ENCODE data around the gene PAFAH1B1.

Gene PAFAH1B1

GRCh38 chr17:2690165-2691068, 97.0 kb downstream of the PAFAH1B1 start:
- Histone ChIP-seq H4K20me1 (ENCODE audit: insufficient read depth, low read length) (no peaks in the 10 kb centered on the region), H3K9ac (ENCODE audit: low read length) (no peak overlapping the region), H3K9me3 (ENCODE audit: insufficient read depth, low read length) (no peaks in the 10 kb centered on the region), H3K4me2 (ENCODE audit: low read length) (no peak overlapping the region), H3K4me3 (ENCODE audit: low read length) (no peak overlapping the region), H2AFZ (ENCODE audit: low read depth, low read length) (no peak overlapping the region), H3K27me3 (ENCODE audit: low read depth, low read length) (no peaks in the 10 kb centered on the region), H3K36me3 (replicated peaks; ENCODE audit: low read depth, low read length) (peaks cover 5% of the 10 kb centered on the region), H3K79me2 (ENCODE audit: low read length) (no peaks in the 10 kb centered on the region), H3K27ac (ENCODE audit: low read length) (no peak overlapping the region), H3K4me1 (ENCODE audit: low read length) (no peaks in the 10 kb centered on the region)
- TF ChIP-seq CTCF (IDR thresholded peaks at IDR 0.05; ENCODE audit: low read depth, low read length) (no peak), EZH2phosphoT487 (IDR thresholded peaks at IDR 0.05; ENCODE audit: low read depth) (no peak)

- H3K36me3 ChIP-seq (replicated peaks; ENCODE audit: low read depth, low read length) = peaks cover 5% of the 10 kb centered on the region
- TF ChIP-seq CTCF (IDR thresholded peaks at IDR 0.05; ENCODE audit: low read depth, low read length) = no peak
- TF ChIP-seq EZH2phosphoT487 (IDR thresholded peaks at IDR 0.05; ENCODE audit: low read depth) = no peak
- no peaks in the 10 kb centered on the region for H3K9me3 ChIP-seq (ENCODE audit: insufficient read depth, low read length)
- H3K79me2 ChIP-seq (ENCODE audit: low read length) = no peaks in the 10 kb centered on the region
- H3K4me3 ChIP-seq (ENCODE audit: low read length) = no peak overlapping the region
- no peaks in the 10 kb centered on the region for H3K27me3 ChIP-seq (ENCODE audit: low read depth, low read length)
- no peak overlapping the region for H2AFZ ChIP-seq (ENCODE audit: low read depth, low read length)
- H3K9ac ChIP-seq (ENCODE audit: low read length) = no peak overlapping the region
- no peaks in the 10 kb centered on the region for H3K4me1 ChIP-seq (ENCODE audit: low read length)
- no peak overlapping the region for H3K4me2 ChIP-seq (ENCODE audit: low read length)
- H3K27ac ChIP-seq (ENCODE audit: low read length) = no peak overlapping the region
- H4K20me1 ChIP-seq (ENCODE audit: insufficient read depth, low read length) = no peaks in the 10 kb centered on the region
Observed at GRCh38 chr17:2691069-2691871, 97.8 kb downstream of the PAFAH1B1 start.

- Histone ChIP-seq H3K79me2 (ENCODE audit: low read length) (no peaks in the 10 kb centered on the region), H4K20me1 (ENCODE audit: insufficient read depth, low read length) (no peaks in the 10 kb centered on the region), H3K36me3 (replicated peaks; ENCODE audit: low read depth, low read length) (peaks cover 9% of the 10 kb centered on the region), H3K4me1 (ENCODE audit: low read length) (no peaks in the 10 kb centered on the region), H3K4me2 (ENCODE audit: low read length) (no peak overlapping the region), H3K9me3 (ENCODE audit: insufficient read depth, low read length) (no peaks in the 10 kb centered on the region), H3K27ac (ENCODE audit: low read length) (no peak overlapping the region), H3K4me3 (ENCODE audit: low read length) (no peak overlapping the region), H3K9ac (ENCODE audit: low read length) (no peak overlapping the region), H3K27me3 (ENCODE audit: low read depth, low read length) (no peaks in the 10 kb centered on the region), H2AFZ (ENCODE audit: low read depth, low read length) (no peak overlapping the region)
- no peak for TF ChIP-seq EZH2phosphoT487 (IDR thresholded peaks at IDR 0.05; ENCODE audit: low read depth)
- no peak for TF ChIP-seq CTCF (IDR thresholded peaks at IDR 0.05; ENCODE audit: low read depth, low read length)
Observed at GRCh38 chr17:2691965-2692780, 98.7 kb downstream of the PAFAH1B1 start.

Data from OCI-LY3 (cell line).